Ishikawa (cell line): Measurements from ENCODE around the gene HS3ST2.

Experiments
- CEBPB ChIP-seq: IDR thresholded peaks from 2 replicates; pipeline ENCODE4 v1.6.1; 2012
- CREB1 ChIP-seq: IDR thresholded peaks from 2 replicates; pipeline ENCODE4 v1.6.1; 2012; ENCODE audit warnings: low read depth
- EGR1 ChIP-seq: IDR thresholded peaks from 2 replicates; pipeline ENCODE4 v1.6.1; 2012
- EP300 ChIP-seq: IDR thresholded peaks from 2 replicates; pipeline ENCODE4 v1.6.1; 2012; ENCODE audit warnings: borderline replicate concordance
- FOXM1 ChIP-seq: IDR thresholded peaks from 2 replicates; pipeline ENCODE4 v1.6.1; 2012; ENCODE audit warnings: low read depth, borderline replicate concordance
- MAX ChIP-seq: IDR thresholded peaks from 2 replicates; pipeline ENCODE4 v1.6.1; 2012
- NFIC ChIP-seq: IDR thresholded peaks from 2 replicates; pipeline ENCODE4 v1.6.1; 2012
- RAD21 ChIP-seq: IDR thresholded peaks from 2 replicates; pipeline ENCODE4 v1.6.1; 2012; ENCODE audit warnings: low read depth
- TAF1 ChIP-seq: IDR thresholded peaks from 2 replicates; pipeline ENCODE4 v1.6.1; 2012; ENCODE audit warnings: low read depth, mild to moderate bottlenecking
- TCF12 ChIP-seq: IDR thresholded peaks from 2 replicates; pipeline ENCODE4 v1.6.1; 2012; ENCODE audit warnings: low read depth
- TEAD4 ChIP-seq: IDR thresholded peaks from 2 replicates; pipeline ENCODE4 v1.6.1; 2012
- YY1 ChIP-seq: IDR thresholded peaks from 2 replicates; pipeline ENCODE4 v1.6.1; 2012; ENCODE audit warnings: low read depth
- ZBTB7A ChIP-seq: IDR thresholded peaks from 2 replicates; pipeline ENCODE4 v1.6.1; 2012; ENCODE audit warnings: low read depth
- TF ChIP-seq, protein P1 (sequence below): IDR thresholded peaks from 2 replicates; pipeline ENCODE4 v1.6.1; 2012; ENCODE audit warnings: low read depth, mild to moderate bottlenecking
- TF ChIP-seq, protein P2 (sequence below): IDR thresholded peaks from 2 replicates; pipeline ENCODE4 v1.6.1; 2012

The HS3ST2 gene

GRCh38 chr16:22847100-22847499 is 33.1 kb downstream of the HS3ST2 start:
- TF ChIP-seq, protein P1, sequence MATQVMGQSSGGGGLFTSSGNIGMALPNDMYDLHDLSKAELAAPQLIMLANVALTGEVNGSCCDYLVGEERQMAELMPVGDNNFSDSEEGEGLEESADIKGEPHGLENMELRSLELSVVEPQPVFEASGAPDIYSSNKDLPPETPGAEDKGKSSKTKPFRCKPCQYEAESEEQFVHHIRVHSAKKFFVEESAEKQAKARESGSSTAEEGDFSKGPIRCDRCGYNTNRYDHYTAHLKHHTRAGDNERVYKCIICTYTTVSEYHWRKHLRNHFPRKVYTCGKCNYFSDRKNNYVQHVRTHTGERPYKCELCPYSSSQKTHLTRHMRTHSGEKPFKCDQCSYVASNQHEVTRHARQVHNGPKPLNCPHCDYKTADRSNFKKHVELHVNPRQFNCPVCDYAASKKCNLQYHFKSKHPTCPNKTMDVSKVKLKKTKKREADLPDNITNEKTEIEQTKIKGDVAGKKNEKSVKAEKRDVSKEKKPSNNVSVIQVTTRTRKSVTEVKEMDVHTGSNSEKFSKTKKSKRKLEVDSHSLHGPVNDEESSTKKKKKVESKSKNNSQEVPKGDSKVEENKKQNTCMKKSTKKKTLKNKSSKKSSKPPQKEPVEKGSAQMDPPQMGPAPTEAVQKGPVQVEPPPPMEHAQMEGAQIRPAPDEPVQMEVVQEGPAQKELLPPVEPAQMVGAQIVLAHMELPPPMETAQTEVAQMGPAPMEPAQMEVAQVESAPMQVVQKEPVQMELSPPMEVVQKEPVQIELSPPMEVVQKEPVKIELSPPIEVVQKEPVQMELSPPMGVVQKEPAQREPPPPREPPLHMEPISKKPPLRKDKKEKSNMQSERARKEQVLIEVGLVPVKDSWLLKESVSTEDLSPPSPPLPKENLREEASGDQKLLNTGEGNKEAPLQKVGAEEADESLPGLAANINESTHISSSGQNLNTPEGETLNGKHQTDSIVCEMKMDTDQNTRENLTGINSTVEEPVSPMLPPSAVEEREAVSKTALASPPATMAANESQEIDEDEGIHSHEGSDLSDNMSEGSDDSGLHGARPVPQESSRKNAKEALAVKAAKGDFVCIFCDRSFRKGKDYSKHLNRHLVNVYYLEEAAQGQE: no peak
- TF ChIP-seq FOXM1: no peak
- TF ChIP-seq YY1: no peak
- no peak for TF ChIP-seq MAX
- no peak for TF ChIP-seq NFIC
- TF ChIP-seq, protein P2, sequence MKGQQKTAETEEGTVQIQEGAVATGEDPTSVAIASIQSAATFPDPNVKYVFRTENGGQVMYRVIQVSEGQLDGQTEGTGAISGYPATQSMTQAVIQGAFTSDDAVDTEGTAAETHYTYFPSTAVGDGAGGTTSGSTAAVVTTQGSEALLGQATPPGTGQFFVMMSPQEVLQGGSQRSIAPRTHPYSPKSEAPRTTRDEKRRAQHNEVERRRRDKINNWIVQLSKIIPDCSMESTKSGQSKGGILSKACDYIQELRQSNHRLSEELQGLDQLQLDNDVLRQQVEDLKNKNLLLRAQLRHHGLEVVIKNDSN: no peak
- TF ChIP-seq TAF1: no peak
- TF ChIP-seq ZBTB7A: no peak
- no peak for TF ChIP-seq EGR1
- no peak for TF ChIP-seq RAD21
- no peak for TF ChIP-seq TCF12
- no peak for TF ChIP-seq EP300
- no peak for TF ChIP-seq TEAD4
- no peak for TF ChIP-seq CEBPB
- no peak for TF ChIP-seq CREB1

DNA sequence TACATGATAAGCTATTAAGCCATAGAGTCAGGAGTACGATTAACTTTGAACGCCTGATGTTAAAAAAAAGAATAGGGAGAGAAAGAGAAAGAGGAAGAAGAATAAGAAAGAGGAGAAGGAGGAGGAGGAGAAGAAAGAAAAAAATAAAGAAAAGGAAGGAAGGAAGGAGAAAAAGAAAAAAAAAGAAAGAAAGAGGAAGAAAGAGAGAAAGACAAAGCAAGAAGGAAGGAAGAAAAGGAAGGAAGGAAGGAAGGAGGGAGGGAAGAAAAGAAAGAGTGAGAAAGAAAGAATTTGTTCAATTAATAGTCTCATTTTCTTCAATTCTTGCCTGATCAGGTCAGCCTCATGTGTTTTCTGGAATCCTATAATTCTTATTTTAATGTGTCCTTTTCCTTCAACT is 33.7 kb downstream of the HS3ST2 start:
- TF ChIP-seq EGR1 (no peak), MAX (no peak), ZBTB7A (no peak), FOXM1 (no peak), EP300 (no peak), NFIC (no peak)

DNA sequence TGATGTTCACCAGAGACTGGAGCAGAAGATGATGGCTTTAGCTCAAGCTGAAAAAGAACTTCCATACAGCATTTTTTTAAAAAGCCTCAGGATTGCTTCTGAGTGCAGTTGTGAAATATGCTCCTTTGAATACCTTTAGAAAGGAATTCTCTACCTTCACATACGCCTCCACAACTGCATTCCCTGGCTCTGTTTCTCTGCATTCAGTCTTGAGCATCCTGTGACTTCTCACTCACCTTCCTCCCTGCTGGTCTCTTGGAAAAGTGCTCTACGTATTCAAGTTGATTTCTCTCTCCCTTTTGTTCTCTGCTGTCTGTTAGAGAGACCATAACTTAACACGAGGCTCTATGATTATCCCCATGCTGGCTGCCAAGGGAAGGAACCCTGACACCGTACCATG is 34.5 kb downstream of the HS3ST2 start:
- TF ChIP-seq TAF1 (no peak), RAD21 (no peak), TCF12 (no peak), CREB1 (no peak), TEAD4 (no peak), NFIC (no peak), CEBPB (no peak), MAX (no peak), FOXM1 (no peak), YY1 (no peak), EGR1 (no peak), EP300 (no peak), ZBTB7A (no peak)
- TF ChIP-seq, protein P2: no peak
- TF ChIP-seq, protein P1: no peak

DNA sequence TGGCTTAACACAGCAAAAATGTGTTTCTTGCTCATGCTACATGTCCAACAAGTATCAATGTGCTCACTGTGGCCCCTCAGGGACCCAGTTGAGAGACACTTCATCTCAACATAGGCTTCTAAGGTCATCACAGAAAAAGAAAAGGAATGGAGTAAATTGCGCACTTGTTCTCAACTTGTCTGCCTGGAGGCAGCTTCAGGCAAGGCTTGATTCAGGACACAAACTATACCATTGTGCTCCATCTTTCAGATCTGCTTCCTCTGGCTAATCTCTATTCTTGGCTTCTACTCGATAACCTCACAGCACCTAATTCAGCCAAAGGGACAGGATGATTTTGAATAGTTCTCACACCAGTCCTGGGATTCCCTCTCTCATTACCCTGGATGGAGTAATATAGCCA is 35.6 kb downstream of the HS3ST2 start:
- TF ChIP-seq FOXM1 (no peak), TEAD4 (no peak), TCF12 (no peak), ZBTB7A (no peak), YY1 (no peak), CREB1 (no peak), RAD21 (no peak)
- TF ChIP-seq, protein P2: no peak

- TF ChIP-seq CREB1: no peak
- TF ChIP-seq RAD21: no peak
- TF ChIP-seq EP300: no peak
- TF ChIP-seq YY1: no peak
- no peak for TF ChIP-seq TEAD4
- no peak for TF ChIP-seq EGR1
- no peak for TF ChIP-seq TAF1
- no peak for TF ChIP-seq CEBPB
- TF ChIP-seq NFIC: no peak
- TF ChIP-seq FOXM1: no peak
- TF ChIP-seq MAX: no peak
- no peak for TF ChIP-seq ZBTB7A
- no peak for TF ChIP-seq TCF12
- TF ChIP-seq, protein P2: no peak
- TF ChIP-seq, protein P1: no peak
Measured at GRCh38 chr16:22855231-22855630, 41.3 kb downstream of the HS3ST2 start.
